Ammon's horn (tissue), 1 donor: Measurements from ENCODE around the gene MREG.

Source experiments
- DNase-seq: peaks from one replicate; pipeline ENCODE4 v3.0.0-alpha.2; 2016; ENCODE audit warnings: low spot score

Gene MREG

DNA sequence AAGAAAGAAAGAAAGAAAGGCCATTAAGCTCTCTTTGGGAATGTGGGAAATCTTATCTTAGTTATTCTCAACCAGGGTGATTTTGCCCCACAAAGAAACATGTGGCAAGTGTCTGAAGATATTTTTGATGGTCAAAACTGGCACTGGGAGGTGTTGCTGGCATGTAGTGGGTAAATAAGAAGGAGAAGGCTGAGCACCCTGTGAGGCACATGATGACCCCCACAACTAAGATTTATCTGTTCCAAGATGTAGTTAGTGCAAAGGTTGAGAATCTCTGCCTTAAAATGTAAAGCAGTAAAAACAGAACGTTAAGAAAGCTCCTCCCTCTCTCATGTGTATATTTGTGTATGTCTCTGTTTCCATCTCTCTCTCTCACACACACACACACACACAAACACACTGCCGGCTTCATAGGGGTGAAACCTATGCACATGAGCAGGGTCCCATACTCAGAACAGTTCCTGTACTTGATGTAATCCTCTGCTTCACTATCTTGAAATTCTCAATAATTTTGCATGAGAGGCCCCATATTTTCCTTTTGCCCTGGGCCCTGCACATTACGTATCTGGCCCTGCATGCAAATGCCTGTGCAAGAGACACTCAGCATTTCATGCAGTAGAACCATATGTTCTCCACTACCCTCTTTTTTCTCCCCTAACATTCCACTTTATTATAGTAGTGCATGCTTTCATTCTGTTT lies 94.3 kb downstream of the MREG start:
- DNase-seq, result no peak

DNA sequence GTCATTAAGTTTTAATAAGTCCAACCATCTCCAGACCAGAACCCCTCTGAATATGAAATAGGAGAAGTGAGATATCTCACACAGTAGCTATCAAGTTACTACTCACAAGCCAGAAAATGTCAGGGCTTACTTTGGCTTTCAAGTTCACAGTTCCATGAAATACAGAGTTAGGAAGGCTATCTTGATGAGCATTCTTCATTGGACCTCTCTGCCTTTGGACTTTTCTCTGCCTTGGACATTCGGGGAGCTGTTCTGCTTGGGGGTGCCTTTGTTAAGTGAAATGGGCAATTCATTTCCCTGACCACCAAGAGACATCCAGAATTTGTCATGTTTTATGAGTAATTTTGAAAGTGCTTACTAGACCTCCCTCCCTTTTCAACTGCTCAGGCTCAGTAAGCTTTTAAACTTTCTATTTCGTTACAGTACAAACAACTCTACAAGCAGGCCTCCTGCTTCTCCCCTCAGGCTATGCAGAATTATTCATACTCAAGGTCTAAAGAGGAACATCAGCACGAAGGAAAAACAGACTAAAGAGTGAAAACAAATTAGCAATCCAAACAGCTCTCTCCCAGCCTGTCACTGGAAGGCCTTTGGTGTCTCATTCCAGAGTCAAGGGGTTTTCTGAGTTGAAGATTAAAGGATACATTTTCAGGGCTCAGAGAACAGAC lies 95.3 kb downstream of the MREG start:
- no peak for DNase-seq

DNA sequence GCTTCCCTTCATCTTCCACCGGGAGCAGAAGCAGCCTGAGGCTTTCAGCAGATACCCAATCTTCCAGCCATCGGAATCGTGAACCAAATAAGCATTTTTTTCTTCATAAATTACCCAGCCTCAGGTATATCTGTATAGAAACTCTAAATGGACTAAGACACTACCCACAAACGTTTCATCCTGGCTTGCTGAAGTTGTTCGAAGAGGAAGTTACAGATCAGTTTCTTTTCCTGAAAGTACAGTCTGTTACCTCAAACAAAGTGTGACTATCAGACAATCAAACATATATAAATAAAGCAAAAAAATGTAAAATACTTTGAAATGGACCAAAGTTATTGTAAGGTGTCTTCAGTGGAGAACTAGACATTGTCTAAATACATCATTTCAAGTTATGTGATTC lies 97.9 kb downstream of the MREG start:
- no peak for DNase-seq

DNA sequence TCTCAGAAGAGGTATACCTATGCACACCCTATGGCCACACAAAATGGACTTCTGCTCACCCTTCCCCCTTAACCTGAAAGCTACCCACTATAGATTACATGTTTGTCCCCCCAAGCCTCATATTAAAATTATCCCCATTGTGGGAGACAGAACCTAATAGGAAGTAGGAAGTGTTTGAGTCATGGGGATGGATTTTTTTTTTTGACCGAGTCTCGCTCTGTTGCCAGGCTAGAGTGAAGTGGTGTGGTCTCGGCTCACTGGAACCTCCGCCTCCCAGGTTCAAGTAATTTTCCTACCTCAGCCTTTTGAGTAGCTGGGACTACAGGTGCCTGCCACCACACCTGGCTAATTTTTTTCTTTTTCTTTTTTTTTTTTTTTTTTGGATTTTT lies 98.6 kb downstream of the MREG start:
- no peak for DNase-seq

DNA sequence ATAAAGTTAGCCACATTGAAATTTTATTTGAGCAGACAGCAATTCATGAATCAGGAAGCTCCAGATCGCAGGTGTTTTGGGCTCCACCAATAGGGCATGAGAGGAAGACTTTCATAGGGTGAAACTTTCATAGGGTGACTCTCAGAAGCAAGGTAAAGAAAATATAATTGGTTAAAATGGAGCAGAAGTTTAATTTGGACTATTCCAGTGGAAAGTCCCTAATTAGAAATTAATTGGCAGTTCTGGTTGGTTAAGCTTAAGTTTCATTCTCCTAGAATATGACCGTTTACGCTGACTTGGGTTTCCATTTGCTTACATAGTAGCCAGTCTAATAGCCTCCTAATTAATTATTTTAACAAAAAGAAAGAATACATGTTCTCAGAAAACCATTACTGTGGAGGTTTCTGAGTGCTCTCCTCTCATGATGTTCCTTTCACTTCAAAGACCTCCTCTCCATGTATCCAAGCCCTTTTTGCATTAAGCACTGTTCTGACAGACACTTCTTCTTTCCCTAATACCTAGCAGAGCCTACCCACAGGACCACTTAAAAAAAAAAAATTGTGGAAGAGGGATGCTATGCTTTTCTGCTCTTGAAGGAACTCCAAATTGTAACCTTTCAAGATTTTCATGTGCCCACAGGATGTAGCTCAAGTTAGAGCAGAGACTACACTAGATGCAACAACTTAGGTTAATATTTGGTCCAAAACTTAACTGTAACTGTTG lies 99.1 kb downstream of the MREG start:
- DNase-seq, result no peak

DNA sequence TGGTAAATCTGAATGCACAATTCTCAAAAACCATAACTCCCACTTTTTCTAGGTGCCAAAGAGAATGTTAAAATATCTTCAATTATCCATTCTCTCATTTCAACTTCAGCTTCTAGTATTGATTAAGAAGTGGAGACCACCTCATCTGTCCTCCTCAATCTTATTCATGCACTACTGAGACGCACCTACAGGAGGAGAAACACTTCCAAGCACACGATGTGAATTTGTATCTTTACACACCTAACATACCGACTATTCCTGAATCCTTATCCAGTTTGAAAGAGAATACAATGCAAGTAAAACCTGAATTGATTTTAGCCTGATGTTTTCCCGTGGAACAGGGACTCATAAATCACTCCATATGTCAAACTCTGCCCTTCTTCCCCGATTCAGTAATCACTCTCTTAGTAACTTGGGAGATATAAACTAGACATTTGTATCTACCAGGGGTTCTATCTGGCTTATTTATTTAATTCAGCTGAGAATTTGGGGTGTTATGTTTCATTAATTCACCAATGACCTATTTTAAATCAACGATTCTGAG lies 101.0 kb downstream of the MREG start:
- no peak for DNase-seq

DNA sequence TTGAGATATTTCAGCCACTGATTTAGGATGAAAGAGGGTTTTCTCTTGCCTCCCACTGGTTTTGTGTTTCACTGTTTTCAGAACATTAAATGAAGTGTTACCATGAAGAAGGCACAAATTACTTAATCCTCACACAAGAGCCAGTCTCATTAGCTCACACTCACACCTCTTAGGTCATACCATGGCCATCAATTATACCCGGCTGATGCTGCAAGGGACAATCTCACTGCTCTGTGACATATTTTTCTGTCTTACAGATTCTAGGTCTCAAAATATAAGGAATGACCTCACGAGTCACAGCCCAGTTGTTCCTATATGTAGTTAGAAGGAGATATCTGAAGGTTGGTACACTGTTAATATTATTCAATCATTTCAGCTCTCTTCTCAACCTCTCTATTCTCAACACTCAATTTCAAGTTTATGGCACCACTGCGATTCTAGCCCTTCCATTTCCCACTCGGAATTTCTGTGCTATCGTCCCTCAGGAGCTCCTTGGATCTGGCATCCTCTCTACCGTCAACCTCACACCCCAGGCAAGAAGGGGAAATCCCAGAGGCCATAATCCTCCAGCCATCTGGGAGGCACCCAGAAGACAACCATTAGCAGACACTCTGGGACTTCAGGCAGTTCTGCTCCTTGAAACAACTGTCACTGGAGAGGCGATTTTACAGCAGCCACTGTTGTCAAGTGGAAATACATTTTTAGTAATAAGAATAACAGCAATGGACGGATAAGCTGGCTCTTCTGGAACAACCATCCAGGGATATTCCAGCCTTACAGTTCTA lies 101.9 kb downstream of the MREG start:
- no peak for DNase-seq

DNA sequence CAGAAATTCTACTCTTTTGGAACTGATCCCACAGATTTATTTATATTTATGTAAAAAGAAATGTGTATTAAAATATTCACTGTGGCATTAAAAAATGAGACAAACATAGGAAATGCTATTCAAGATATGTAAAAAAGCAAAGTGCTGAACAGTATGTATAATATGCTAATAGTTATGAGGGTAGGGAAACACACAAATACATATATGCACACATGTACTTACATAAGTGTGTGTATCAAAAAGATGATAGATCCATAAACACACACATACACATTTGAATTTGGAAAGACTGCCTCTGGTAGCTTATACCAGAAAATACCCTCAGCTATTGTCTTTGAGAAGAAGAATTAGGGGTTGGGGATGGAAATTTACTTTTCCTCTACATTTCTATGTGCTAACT lies 103.2 kb downstream of the MREG start:
- no peak for DNase-seq

DNA sequence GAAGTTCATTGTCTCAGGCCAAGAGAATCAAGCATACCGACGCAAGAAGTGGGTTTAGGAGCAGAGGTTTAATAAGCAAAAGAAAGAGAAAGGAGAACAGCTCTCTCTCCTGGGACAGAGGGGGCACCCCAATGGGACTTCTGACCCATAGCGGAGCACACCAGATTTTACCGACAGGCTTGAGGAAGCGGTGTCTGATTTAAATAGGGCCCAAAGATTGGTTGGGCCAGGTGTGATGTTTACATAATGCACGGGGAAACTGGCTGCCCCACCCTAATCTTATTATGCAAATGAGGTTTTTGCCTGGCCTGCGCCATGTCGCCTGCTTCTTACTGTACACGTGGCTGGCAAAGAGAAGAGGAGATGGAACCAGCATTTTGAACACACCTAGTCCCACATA lies 106.2 kb downstream of the MREG start:
- DNase-seq, result no peak

DNA sequence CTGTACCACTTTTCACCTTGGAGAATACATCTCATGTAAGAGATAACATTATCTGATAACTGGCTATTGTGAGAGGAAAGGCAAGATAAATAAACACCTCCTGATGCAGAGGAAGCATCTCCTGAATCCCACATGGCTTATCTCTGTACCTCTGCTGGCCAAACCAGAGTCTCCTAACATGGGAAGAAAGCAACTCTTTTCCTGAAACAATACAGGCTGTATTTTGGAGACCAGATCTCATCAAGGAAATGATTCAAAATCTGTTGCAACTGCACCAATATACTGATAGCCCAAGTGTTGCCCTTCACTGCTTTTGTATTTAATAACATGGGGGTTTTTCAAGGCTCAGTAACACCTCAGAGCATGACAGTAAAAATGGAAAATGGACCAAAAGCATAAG lies 106.9 kb downstream of the MREG start:
- no peak for DNase-seq

DNA sequence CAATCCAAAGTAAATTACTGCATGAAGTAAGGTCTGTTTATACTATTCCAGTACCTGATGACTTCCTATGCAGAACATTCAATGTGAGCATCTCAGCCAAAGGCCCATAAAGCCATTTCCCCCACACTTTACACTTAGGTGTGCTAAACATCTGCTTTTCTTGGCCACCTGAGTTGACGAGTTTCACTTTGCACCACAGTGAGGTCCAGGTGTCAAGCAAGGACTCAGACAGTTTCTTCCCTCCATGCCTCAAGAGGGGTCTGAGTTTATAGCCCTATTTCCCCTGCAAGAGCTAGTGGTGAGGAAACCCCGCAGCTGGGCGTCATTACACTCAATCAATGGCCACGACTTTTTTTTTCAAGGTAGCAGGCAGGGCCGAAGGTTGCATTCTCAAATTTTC lies 107.7 kb downstream of the MREG start:
- DNase-seq, result no peak

DNA sequence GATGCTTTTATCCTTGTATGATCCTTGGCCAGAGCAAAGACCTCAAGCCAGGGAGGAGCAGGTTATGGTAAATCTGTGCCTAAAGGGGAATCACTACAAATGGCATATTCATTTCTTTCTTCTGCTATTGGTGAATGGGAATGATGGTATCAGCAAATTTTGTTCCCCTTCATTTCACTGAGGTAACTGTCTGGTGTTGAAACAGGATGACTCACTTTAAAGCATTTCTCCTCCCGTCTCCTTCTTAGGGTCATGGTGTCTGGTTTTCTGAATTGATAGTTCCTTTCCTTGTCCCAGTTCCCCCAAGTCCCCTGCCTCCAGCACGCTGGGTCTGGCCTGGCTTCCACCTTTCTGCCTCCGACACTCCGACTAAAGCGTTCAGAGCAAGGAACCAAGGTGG lies 109.2 kb downstream of the MREG start:
- no peak for DNase-seq

DNA sequence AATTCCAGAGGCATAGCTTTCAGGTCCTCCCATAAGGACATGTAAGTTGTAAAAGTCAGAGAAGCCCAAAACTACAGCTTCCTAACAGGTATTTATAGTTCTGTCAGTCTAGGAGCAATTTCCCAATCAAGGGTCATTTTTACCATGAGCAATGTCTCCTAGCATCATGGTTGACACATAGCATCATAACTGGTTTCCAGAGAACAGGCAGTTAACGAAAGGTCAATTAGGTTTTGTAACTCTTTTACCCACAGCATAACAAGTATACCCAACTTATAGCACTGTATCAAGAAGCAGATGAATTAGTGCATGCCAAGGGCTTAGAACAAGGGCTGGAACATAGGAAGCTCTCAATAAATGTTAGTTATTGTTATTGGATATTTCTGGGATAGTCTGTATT lies 110.1 kb downstream of the MREG start:
- no peak for DNase-seq

DNA sequence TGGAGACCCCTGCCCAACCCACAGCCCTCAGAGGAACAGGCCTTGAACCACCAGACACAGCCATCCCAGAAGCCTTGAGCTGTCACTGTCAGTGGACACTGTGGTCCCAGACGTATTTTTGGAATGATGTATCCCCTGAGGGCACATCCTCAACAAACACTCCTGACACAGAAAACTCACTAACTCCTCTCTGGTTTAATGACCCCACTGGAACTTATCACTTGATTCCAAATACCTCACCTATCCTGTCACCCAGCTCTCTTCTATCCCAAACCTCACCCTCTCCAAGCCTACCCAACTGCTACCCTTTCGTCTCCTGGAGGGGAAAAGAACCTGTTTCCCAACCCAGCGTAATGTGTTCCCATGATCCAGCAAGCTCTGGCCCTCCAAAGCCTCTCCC lies 111.6 kb downstream of the MREG start:
- no peak for DNase-seq

DNA sequence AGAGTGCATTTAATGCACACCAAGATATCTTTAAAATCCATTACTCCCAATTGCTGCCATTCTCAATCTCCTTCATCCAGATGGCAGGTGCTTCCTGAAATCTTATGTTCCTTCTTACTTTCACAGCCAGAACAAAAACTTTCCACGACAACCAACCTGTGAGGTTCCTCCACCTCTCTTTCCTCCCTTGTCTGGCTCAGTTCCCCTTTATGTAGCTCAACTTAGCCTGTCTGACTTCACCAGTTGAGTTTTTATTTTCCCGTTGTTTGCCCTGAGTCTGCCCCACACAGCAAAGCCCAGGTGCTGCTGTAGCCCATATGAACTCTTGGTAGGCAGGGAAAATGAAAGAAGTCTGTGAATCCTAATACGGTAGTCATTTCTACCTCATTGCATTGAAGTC lies 112.5 kb downstream of the MREG start:
- no peak for DNase-seq

DNA sequence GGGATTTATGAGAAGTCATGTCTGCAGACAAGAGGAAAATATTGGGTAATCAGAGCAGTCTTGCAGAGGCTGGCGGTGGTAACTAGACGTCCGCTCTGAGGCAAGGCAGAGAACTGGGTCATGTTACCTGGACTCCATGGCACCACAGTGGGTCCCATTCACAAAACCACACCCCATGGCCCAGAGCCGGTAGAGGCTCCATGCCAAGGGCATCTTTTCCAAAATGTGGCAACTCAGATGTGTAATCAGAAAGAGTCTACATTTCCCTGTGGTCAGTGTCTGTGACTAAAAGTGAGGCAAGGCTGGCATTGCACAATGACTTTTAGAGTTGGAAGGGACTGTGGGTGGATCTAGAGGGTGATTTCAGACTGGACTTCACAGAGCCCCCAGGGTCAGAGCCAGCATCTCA lies 113.1 kb downstream of the MREG start:
- DNase-seq, result no peak

DNA sequence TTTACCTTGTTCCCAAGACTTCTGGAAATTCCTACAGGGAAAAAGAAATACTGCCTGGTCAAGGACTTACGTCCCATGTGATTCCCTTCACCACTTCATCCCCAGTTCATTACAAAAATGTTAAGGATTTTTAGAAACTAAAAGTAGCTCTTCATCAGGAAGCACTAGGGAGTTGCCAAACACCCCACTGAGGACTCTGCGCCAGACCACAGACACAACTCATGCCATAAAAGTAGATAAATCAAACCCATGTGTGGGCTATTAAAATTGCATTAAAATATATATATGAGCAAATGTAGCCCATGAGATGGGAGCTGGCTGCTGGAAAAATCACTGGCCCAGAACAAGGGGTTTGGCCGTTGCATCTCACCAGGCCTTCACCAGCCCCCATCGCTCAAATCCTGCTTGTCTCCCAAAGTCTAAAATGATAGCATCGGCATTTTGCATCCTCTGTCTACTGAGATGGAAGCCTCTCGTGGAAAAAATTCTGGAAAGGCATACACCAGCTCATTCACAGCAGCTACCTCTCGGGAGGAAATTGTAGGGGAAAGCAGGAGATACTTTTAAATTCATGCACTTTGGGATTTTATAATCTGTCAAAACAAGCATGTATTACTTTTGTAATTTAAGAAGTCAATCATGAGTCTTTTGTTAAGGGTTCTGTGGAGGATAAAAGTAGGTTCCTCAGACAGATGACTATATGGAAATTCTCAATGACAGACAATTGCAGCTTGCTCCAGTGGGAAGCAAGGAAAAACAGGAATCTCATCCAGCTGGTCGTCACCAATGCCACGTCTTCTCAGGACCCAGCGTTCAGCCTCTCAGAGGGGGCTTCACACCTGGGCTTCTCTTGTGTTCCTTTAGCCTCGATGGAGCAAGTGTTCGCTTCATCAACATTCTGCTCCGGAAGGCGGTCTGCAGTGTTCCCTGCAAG lies 113.9 kb downstream of the MREG start:
- no peak for DNase-seq

DNA sequence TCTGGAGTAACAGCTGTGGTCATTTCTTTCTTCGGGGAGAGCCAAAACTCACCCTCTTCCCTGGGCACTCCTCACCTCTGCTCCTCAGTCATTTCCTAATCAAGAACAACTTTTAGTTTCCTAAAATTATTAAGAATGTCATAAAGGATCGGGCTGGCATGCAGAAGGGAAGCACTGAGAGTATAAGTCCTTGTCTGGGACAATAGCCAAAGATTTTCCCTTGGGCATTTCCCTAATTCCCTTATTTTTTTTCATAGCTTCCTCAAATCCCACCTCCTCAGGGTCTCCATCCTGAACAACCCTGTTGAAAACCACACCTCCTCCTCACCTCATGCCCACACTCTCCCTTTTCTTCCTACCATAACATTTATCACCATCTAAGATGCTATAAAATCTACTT lies 115.0 kb downstream of the MREG start:
- DNase-seq, result no peak

DNA sequence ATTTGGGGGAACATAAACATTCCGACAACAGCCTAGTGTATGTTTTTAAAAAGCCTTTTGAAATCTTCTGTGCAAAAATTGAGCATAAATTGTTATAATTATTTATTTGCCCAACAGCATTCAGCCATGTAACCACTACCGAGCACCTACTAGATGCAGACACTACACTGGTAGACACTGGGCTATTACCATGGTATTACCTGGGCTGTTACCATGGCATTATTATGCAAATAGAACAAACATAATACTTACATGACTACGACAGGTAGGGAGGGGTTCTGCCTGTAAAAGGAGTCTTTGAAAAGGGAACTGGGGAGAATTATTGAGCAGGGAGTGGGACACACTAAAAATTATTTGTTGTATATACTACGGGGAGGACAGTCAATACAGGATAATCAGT lies 116.4 kb downstream of the MREG start:
- DNase-seq, result no peak

DNA sequence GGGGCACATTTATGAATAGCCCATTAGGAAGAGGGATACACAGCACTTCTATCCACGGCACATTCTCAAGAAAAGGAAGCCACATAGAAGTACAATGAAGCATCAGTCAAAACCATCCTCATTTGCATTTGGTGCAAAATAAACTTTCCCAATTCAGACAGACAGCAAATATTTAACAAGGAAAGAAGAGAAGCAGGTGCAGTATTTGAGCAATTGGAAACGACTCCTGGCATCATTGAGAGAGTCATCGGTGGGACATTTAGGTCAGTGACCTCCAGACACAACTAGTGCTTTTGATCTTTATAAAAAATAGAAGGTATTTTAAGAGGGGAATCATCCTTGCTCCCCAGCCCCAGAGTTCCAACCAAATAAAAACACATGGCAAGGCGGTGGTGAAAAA lies 118.0 kb downstream of the MREG start:
- DNase-seq, result no peak
